Liver (tissue), 9 donors: ENCODE results near the gene FRMPD4. TPM values are rescaled to one million over a fixed set of nuclear protein-coding genes. Genes with fewer than 3 reads are reported as not detected.

Source experiments
- DNase-seq: peaks from one replicate; pipeline ENCODE4 v3.0.0-alpha.2; 2017; ENCODE audit warnings: low spot score
- H3K27ac ChIP-seq, 2 donors: one replicate each; pipeline ENCODE4 v1.7.0; 2013; ENCODE audit warnings: inconsistent platforms in 2 of 2, low read length in 2 of 2, control low read depth in 1 of 2, low read depth in 1 of 2, mild to moderate bottlenecking in 1 of 2
- H3K27me3 ChIP-seq, 4 donors: one replicate each; pipeline versions ENCODE4 v1.6.1 to v1.7.0; 2013; ENCODE audit warnings: low read length in 3 of 4, inconsistent platforms in 1 of 4, mild to moderate bottlenecking in 1 of 4, moderate library complexity in 1 of 4; ENCODE audit not compliant: control insufficient read depth in 4 of 4, insufficient read depth in 4 of 4
- H3K36me3 ChIP-seq, 4 donors: one replicate each; pipeline versions ENCODE4 v1.6.1 to v1.7.0; 2013; ENCODE audit warnings: low read length in 3 of 4, mild to moderate bottlenecking in 3 of 4, low read depth in 1 of 4, moderate library complexity in 1 of 4; ENCODE audit not compliant: control insufficient read depth in 4 of 4, insufficient read depth in 3 of 4
- H3K4me1 ChIP-seq, 4 donors: one replicate each; pipeline versions ENCODE4 v1.6.1 to v1.7.0; 2013; ENCODE audit warnings: low read length in 3 of 4, mild to moderate bottlenecking in 3 of 4, moderate library complexity in 1 of 4; ENCODE audit not compliant: control insufficient read depth in 4 of 4, insufficient read depth in 4 of 4
- H3K4me3 ChIP-seq, 3 donors: one replicate each; pipeline versions ENCODE4 v1.6.1 to v1.7.0; 2013; ENCODE audit warnings: low read length in 3 of 3, control low read depth in 1 of 3, low read depth in 1 of 3, mild to moderate bottlenecking in 1 of 3
- H3K9ac ChIP-seq, 2 donors: one replicate each; pipeline ENCODE4 v1.7.0; 2013; ENCODE audit warnings: low read length in 2 of 2, mild to moderate bottlenecking in 2 of 2, moderate library complexity in 2 of 2, control low read depth in 1 of 2, low read depth in 1 of 2
- H3K9me3 ChIP-seq, 4 donors: one replicate each; pipeline versions ENCODE4 v1.6.1 to v1.7.0; 2013; ENCODE audit warnings: low read length in 3 of 4; ENCODE audit not compliant: control insufficient read depth in 4 of 4
- EGR1 ChIP-seq, 2 donors: IDR thresholded peaks; 2 replicates each; pipeline ENCODE4 v1.6.1; 2016 to 2018; ENCODE audit warnings: antibody characterized with exemption in 2 of 2, low read depth in 2 of 2
- FOXA1 ChIP-seq: IDR thresholded peaks from 2 replicates; pipeline ENCODE4 v1.6.1; 2016; ENCODE audit warnings: antibody characterized with exemption
- FOXA2 ChIP-seq: IDR thresholded peaks from 2 replicates; pipeline ENCODE4 v1.6.1; 2016; ENCODE audit warnings: antibody characterized with exemption
- GABPA ChIP-seq, 2 donors: IDR thresholded peaks in 1 of 2; conservative IDR thresholded peaks in 1 of 2; 2 replicates each; pipeline ENCODE4 v1.6.1; 2016; ENCODE audit warnings: antibody characterized with exemption in 2 of 2, mild to moderate bottlenecking in 1 of 2, moderate library complexity in 1 of 2
- HNF4A ChIP-seq, 2 donors: conservative IDR thresholded peaks; 2 replicates each; pipeline ENCODE4 v1.6.1; 2016; ENCODE audit warnings: antibody characterized with exemption in 2 of 2, mild to moderate bottlenecking in 2 of 2
- HNF4G ChIP-seq: IDR thresholded peaks from 2 replicates; pipeline ENCODE4 v1.6.1; 2016; ENCODE audit warnings: antibody characterized with exemption
- JUND ChIP-seq, 2 donors: IDR thresholded peaks; 2 replicates each; pipeline ENCODE4 v1.6.1; 2016; ENCODE audit warnings: antibody characterized with exemption in 2 of 2
- MAX ChIP-seq: IDR thresholded peaks from 2 replicates; pipeline ENCODE4 v1.6.1; 2016; ENCODE audit warnings: antibody characterized with exemption
- NR2F2 ChIP-seq: IDR thresholded peaks from 2 replicates; pipeline ENCODE4 v1.6.1; 2016; ENCODE audit warnings: antibody characterized with exemption
- RAD21 ChIP-seq, 2 donors: IDR thresholded peaks; 2 replicates each; pipeline ENCODE4 v1.6.1; 2016; ENCODE audit warnings: antibody characterized with exemption in 2 of 2, mild to moderate bottlenecking in 2 of 2
- RXRA ChIP-seq, 2 donors: IDR thresholded peaks; 2 replicates each; pipeline ENCODE4 v1.6.1; 2017 to 2018; ENCODE audit warnings: antibody characterized with exemption in 2 of 2, mild to moderate bottlenecking in 1 of 2
- SP1 ChIP-seq: IDR thresholded peaks from 2 replicates; pipeline ENCODE4 v1.6.1; 2018; ENCODE audit warnings: antibody characterized with exemption, mild to moderate bottlenecking
- TAF1 ChIP-seq: conservative IDR thresholded peaks from 2 replicates; pipeline ENCODE4 v1.6.1; 2016; ENCODE audit warnings: antibody characterized with exemption, mild to moderate bottlenecking
- YY1 ChIP-seq: IDR thresholded peaks from 2 replicates; pipeline ENCODE4 v1.6.1; 2016; ENCODE audit warnings: antibody characterized with exemption, mild to moderate bottlenecking
- ZBTB33 ChIP-seq: IDR thresholded peaks from 2 replicates; pipeline ENCODE4 v1.6.1; 2016; ENCODE audit warnings: antibody characterized with exemption
- WGBS: extraction: QIAGEN DNeasy Blood & Tissue Kit; methylation state at CpG from one replicate; pipeline ENCODE4 v1.1.7; 2013; 5-methylcytosine and 5-hydroxymethylcytosine counted together
- polyA plus RNA-seq, 2 donors: library from polyadenylated mRNA; stranded (reverse) in 1 of 2; unstranded in 1 of 2; fragments of 200-250 nt in 1 of 2; fragments of >200 nt in 1 of 2; fragmentation: Nextera tagmentation in 1 of 2; extraction: Ambion mirVana in 1 of 2; gene quantifications; one replicate each; pipeline versions ENCODE4 v1.2.1 to v1.2.3, GENCODE V29; 2013 to 2015
- total RNA-seq, 2 donors: library from RNA; depleted of rRNA; stranded (reverse); fragments of >200 nt; gene quantifications; one replicate each; pipeline ENCODE4 v1.2.3, GENCODE V29; 2014
- TF ChIP-seq, protein P1 (sequence below): fragments of 150-350 bp; IDR thresholded peaks from 2 replicates; pipeline ENCODE4 v1.5.1; 2017; ENCODE audit warnings: improper control_type of control experiment, low read depth, low read length; ENCODE audit not compliant: missing input control
- TF ChIP-seq, protein P2 (sequence below): IDR thresholded peaks from 2 replicates; pipeline ENCODE4 v1.6.1; 2016; ENCODE audit warnings: antibody characterized with exemption
- TF ChIP-seq, protein P3 (sequence below): IDR thresholded peaks from 2 replicates; pipeline ENCODE4 v1.6.1; 2016; ENCODE audit warnings: antibody characterized with exemption, mild to moderate bottlenecking
- donor health status: healthy.
- donor health status: healthy.
- donor health status: healthy.
- donor health status: healthy.
- donor health status: healthy.

Gene FRMPD4
- total and polyA plus RNA-seq, 4 donors: 0.01 to 0.08 (median 0.03) TPM; not detected in 1

DNA sequence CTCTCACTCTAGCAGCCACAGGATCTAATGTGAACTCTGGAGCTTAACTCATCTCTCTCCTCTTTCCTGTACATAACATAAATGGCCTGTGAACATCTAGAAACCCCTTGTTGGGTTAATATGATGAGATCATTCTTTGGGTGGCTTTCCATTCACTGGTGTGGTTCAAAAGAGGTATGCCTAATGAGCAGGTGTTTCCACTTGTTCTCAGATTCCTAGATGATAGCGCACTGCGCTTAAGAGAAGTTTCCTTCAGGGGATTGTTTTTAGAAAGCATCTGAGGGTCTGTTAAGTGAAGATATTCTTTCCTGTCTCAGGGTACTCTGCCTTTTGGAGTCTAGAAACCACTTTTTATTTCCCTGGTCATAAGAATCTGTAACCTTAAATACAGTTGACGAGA lies 32.5 kb downstream of the FRMPD4 start (continued):
- no peak for TF ChIP-seq ZBTB33

- no peak for TF ChIP-seq EGR1 (IDR thresholded peaks at IDR 0.05; ENCODE audit: low read depth in 2 of 2)
- no peak for TF ChIP-seq HNF4A (conservative IDR thresholded peaks at IDR 0.05)
- no peak for TF ChIP-seq RAD21 (IDR thresholded peaks at IDR 0.05)
- no peak for TF ChIP-seq GABPA (IDR thresholded peaks at IDR 0.05 in 1 of 2, conservative IDR thresholded peaks at IDR 0.05 in 1 of 2)
- no peak for TF ChIP-seq FOXA1
- TF ChIP-seq, protein P1, sequence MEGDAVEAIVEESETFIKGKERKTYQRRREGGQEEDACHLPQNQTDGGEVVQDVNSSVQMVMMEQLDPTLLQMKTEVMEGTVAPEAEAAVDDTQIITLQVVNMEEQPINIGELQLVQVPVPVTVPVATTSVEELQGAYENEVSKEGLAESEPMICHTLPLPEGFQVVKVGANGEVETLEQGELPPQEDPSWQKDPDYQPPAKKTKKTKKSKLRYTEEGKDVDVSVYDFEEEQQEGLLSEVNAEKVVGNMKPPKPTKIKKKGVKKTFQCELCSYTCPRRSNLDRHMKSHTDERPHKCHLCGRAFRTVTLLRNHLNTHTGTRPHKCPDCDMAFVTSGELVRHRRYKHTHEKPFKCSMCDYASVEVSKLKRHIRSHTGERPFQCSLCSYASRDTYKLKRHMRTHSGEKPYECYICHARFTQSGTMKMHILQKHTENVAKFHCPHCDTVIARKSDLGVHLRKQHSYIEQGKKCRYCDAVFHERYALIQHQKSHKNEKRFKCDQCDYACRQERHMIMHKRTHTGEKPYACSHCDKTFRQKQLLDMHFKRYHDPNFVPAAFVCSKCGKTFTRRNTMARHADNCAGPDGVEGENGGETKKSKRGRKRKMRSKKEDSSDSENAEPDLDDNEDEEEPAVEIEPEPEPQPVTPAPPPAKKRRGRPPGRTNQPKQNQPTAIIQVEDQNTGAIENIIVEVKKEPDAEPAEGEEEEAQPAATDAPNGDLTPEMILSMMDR: no peak
- no peak for TF ChIP-seq JUND (IDR thresholded peaks at IDR 0.05)
- TF ChIP-seq, protein P2, sequence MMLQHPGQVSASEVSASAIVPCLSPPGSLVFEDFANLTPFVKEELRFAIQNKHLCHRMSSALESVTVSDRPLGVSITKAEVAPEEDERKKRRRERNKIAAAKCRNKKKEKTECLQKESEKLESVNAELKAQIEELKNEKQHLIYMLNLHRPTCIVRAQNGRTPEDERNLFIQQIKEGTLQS: no peak
- TF ChIP-seq YY1: no peak
- no peak for TF ChIP-seq NR2F2
- TF ChIP-seq TAF1: no peak
- TF ChIP-seq SP1: no peak
- TF ChIP-seq FOXA2: no peak
- TF ChIP-seq, protein P3, sequence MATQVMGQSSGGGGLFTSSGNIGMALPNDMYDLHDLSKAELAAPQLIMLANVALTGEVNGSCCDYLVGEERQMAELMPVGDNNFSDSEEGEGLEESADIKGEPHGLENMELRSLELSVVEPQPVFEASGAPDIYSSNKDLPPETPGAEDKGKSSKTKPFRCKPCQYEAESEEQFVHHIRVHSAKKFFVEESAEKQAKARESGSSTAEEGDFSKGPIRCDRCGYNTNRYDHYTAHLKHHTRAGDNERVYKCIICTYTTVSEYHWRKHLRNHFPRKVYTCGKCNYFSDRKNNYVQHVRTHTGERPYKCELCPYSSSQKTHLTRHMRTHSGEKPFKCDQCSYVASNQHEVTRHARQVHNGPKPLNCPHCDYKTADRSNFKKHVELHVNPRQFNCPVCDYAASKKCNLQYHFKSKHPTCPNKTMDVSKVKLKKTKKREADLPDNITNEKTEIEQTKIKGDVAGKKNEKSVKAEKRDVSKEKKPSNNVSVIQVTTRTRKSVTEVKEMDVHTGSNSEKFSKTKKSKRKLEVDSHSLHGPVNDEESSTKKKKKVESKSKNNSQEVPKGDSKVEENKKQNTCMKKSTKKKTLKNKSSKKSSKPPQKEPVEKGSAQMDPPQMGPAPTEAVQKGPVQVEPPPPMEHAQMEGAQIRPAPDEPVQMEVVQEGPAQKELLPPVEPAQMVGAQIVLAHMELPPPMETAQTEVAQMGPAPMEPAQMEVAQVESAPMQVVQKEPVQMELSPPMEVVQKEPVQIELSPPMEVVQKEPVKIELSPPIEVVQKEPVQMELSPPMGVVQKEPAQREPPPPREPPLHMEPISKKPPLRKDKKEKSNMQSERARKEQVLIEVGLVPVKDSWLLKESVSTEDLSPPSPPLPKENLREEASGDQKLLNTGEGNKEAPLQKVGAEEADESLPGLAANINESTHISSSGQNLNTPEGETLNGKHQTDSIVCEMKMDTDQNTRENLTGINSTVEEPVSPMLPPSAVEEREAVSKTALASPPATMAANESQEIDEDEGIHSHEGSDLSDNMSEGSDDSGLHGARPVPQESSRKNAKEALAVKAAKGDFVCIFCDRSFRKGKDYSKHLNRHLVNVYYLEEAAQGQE: no peak
- TF ChIP-seq HNF4G: no peak
- TF ChIP-seq ZBTB33: no peak
- no peak for TF ChIP-seq RXRA (IDR thresholded peaks at IDR 0.05)
- TF ChIP-seq MAX: no peak
- Histone ChIP-seq H3K27me3 (no peaks in the 10 kb centered on the region), H3K9me3 (no peaks in the 10 kb centered on the region), H3K27ac (no peak overlapping the region), H3K9ac (no peak overlapping the region), H3K4me3 (no peak overlapping the region), H3K4me1 (no peaks in the 10 kb centered on the region), H3K36me3 (no peaks in the 10 kb centered on the region)
- DNase-seq: no peak
- 47% methylated on average over 2 of the region's 2 CpGs for WGBS
Observed at GRCh38 chrX:12174358-12174757, 36.1 kb downstream of the FRMPD4 start.
